22Rv1 (cell line): ENCODE results near the gene FSIP1.

Experiments used
- ZFX ChIP-seq: fragments of 450-650 bp; IDR thresholded peaks from 2 replicates; pipeline ENCODE4 v1.6.1; 2017; ENCODE audit warnings: antibody characterized with exemption, borderline replicate concordance
- TF ChIP-seq, protein P1 (sequence below): fragments of 450-650 bp; IDR thresholded peaks from 2 replicates; pipeline ENCODE4 v1.5.1; 2017; ENCODE audit warnings: mild to moderate bottlenecking

DNA sequence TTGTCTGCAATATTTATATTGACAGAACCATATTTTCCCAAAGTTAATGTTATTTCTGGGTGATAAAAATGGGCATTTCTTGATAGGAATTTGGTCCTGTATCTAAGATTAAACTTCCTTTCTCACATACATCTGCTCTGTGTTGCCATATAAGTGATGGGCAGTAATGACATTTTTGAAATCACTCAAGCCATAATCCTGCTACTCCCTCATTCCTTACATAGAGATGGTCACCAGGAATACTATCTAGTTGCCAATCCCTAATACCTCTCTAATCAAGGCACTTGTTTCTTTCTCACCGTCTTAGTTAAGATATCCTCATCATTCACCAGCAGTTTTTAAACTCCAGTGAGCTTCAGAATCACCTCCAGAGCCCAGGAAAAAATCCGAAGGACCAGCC is 68.4 kb downstream of the FSIP1 start:
- no peak for TF ChIP-seq ZFX
- TF ChIP-seq, protein P1, sequence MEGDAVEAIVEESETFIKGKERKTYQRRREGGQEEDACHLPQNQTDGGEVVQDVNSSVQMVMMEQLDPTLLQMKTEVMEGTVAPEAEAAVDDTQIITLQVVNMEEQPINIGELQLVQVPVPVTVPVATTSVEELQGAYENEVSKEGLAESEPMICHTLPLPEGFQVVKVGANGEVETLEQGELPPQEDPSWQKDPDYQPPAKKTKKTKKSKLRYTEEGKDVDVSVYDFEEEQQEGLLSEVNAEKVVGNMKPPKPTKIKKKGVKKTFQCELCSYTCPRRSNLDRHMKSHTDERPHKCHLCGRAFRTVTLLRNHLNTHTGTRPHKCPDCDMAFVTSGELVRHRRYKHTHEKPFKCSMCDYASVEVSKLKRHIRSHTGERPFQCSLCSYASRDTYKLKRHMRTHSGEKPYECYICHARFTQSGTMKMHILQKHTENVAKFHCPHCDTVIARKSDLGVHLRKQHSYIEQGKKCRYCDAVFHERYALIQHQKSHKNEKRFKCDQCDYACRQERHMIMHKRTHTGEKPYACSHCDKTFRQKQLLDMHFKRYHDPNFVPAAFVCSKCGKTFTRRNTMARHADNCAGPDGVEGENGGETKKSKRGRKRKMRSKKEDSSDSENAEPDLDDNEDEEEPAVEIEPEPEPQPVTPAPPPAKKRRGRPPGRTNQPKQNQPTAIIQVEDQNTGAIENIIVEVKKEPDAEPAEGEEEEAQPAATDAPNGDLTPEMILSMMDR = no peak
